HG03571 (cell line): ENCODE results near the gene APLP2.

ENCODE experiments used
- ATAC-seq: cut with Tn5 transposase; IDR thresholded peaks from one replicate; pipeline ENCODE4 v1.9.1; 2021; ENCODE audit not compliant: unreplicated experiment

The APLP2 gene

GRCh38 chr11:130141561-130142341 lies 72.1 kb downstream of the APLP2 start:
- ATAC-seq, result no peak

- no peak for ATAC-seq
These were observed 74.4 kb downstream of the APLP2 start for GRCh38 chr11:130144141-130144540.

- no peak for ATAC-seq
These were observed 75.2 kb downstream of the APLP2 start for GRCh38 chr11:130144861-130145281.

- no peak for ATAC-seq
These were observed 75.7 kb downstream of the APLP2 start for GRCh38 chr11:130145311-130145812.

GRCh38 chr11:130145975-130146776 lies 76.5 kb downstream of the APLP2 start:
- ATAC-seq, result no peak

- no peak for ATAC-seq
These were observed 77.1 kb downstream of the APLP2 start for GRCh38 chr11:130146796-130147195.

- ATAC-seq, result no peak
These were observed 79.2 kb downstream of the APLP2 start for GRCh38 chr11:130148796-130149326.

- ATAC-seq, result no peak
These were observed 81.1 kb downstream of the APLP2 start for GRCh38 chr11:130150790-130151189.

- no peak for ATAC-seq
These were observed 81.5 kb downstream of the APLP2 start for GRCh38 chr11:130151196-130151595.

- ATAC-seq, result no peak
These were observed 86.7 kb downstream of the APLP2 start for GRCh38 chr11:130156108-130157022.

GRCh38 chr11:130157101-130157500 lies 87.4 kb downstream of the APLP2 start:
- ATAC-seq, result no peak

- no peak for ATAC-seq
These were observed 88.1 kb downstream of the APLP2 start for GRCh38 chr11:130157840-130158239.

- no peak for ATAC-seq
These were observed 89.4 kb downstream of the APLP2 start for GRCh38 chr11:130159139-130159538.

- no peak for ATAC-seq
These were observed 90.2 kb downstream of the APLP2 start, which contains the start of gene ST14 for GRCh38 chr11:130159657-130160497. Gene ST14, plus strand, starts transcription at chr11:130159782. Its CDS starts 198 bp downstream, at chr11:130159980.

- no peak for ATAC-seq
These were observed 90.9 kb downstream of the APLP2 start for GRCh38 chr11:130160498-130161155.

- ATAC-seq, result no peak
These were observed 91.9 kb downstream of the APLP2 start for GRCh38 chr11:130161441-130162145.

- ATAC-seq, result no peak
These were observed 93.0 kb downstream of the APLP2 start for GRCh38 chr11:130162733-130163132.
